HG03280 (cell line): ENCODE results near the gene ECHDC3.

ENCODE experiments used
- ATAC-seq: cut with Tn5 transposase; IDR thresholded peaks from one replicate; pipeline ENCODE4 v1.9.1; 2021; ENCODE audit warnings: mild to moderate bottlenecking, moderate library complexity; ENCODE audit not compliant: unreplicated experiment

The ECHDC3 gene

GRCh38 chr10:11746883-11747539, 4.8 kb downstream of the ECHDC3 start:
- ATAC-seq: no peak

- no peak for ATAC-seq
Measured at GRCh38 chr10:11748866-11749265, 6.7 kb downstream of the ECHDC3 start.

- no peak for ATAC-seq
Measured at GRCh38 chr10:11750420-11750819, 8.2 kb downstream of the ECHDC3 start.

GRCh38 chr10:11754173-11754572, 12.0 kb downstream of the ECHDC3 start:
- ATAC-seq: no peak

GRCh38 chr10:11754620-11755019, 12.4 kb downstream of the ECHDC3 start:
- no peak for ATAC-seq

- ATAC-seq: no peak
Measured at GRCh38 chr10:11755512-11756263, 13.5 kb downstream of the ECHDC3 start.

GRCh38 chr10:11756766-11757315, 14.7 kb downstream of the ECHDC3 start:
- no peak for ATAC-seq

GRCh38 chr10:11757454-11757820, 15.3 kb downstream of the ECHDC3 start:
- no peak for ATAC-seq

- ATAC-seq: peak; percentile 93
Measured at GRCh38 chr10:11757821-11758463, 15.8 kb downstream of the ECHDC3 start.

- no peak for ATAC-seq
Measured at GRCh38 chr10:11758527-11759236, 16.5 kb downstream of the ECHDC3 start.

- no peak for ATAC-seq
Measured at GRCh38 chr10:11759347-11759746, 17.2 kb downstream of the ECHDC3 start.

- ATAC-seq: no peak
Measured at GRCh38 chr10:11760151-11760550, 18.0 kb downstream of the ECHDC3 start.

- ATAC-seq: no peak
Measured at GRCh38 chr10:11760861-11761260, 18.7 kb downstream of the ECHDC3 start.

- no peak for ATAC-seq
Measured at GRCh38 chr10:11761431-11761830, 19.2 kb downstream of the ECHDC3 start.

GRCh38 chr10:11762706-11763500, 20.7 kb downstream of the ECHDC3 start:
- ATAC-seq: no peak

- ATAC-seq: no peak
Measured at GRCh38 chr10:11763501-11763861, 21.3 kb downstream of the ECHDC3 start.

GRCh38 chr10:11765141-11765540, 23.0 kb downstream of the ECHDC3 start:
- no peak for ATAC-seq

GRCh38 chr10:11772575-11773288, 30.6 kb downstream of the ECHDC3 start:
- ATAC-seq: no peak

- ATAC-seq: no peak
Measured at GRCh38 chr10:11773761-11774441, 31.7 kb downstream of the ECHDC3 start.
